Neuronal stem cell (in vitro differentiated cells): ENCODE data around the gene GPC1.

ENCODE experiments used
- DNase-seq: peaks from one replicate; pipeline ENCODE4 v3.0.0-alpha.2; 2013; ENCODE audit warnings: low spot score
- H2AFZ ChIP-seq: one replicate; pipeline ENCODE4 v1.6.1; 2013; ENCODE audit warnings: mild to moderate bottlenecking, low read length, inconsistent platforms
- H2AK5ac ChIP-seq: 2 replicates; pipeline ENCODE4 v1.6.1; 2013; ENCODE audit warnings: low read depth, mild to moderate bottlenecking, inconsistent platforms, low read length, moderate library complexity, mixed read lengths
- H2BK120ac ChIP-seq: 2 replicates; pipeline ENCODE4 v1.6.1; 2013; ENCODE audit warnings: low read depth, mild to moderate bottlenecking, inconsistent platforms, low read length, moderate library complexity, mixed read lengths
- H2BK12ac ChIP-seq: one replicate; pipeline ENCODE4 v1.6.1; 2013; ENCODE audit warnings: low read length, inconsistent platforms
- H2BK15ac ChIP-seq: 2 replicates; pipeline ENCODE4 v1.6.1; 2013; ENCODE audit warnings: mild to moderate bottlenecking, low read length, inconsistent platforms, mixed read lengths
- H2BK5ac ChIP-seq: one replicate; pipeline ENCODE4 v1.6.1; 2013; ENCODE audit warnings: inconsistent platforms, mild to moderate bottlenecking, low read length, moderate library complexity
- H3K14ac ChIP-seq: one replicate; pipeline ENCODE4 v1.6.1; 2013; ENCODE audit warnings: low read length, inconsistent platforms
- H3K18ac ChIP-seq: 2 replicates; pipeline ENCODE4 v1.6.1; 2013; ENCODE audit warnings: low read length, inconsistent platforms
- H3K23ac ChIP-seq: 2 replicates; pipeline ENCODE4 v1.6.1; 2013; ENCODE audit warnings: low read depth, mild to moderate bottlenecking, mixed read lengths, low read length, inconsistent platforms; ENCODE audit not compliant: poor library complexity
- H3K27ac ChIP-seq: replicated peaks from 3 replicates; pipeline ENCODE4 v1.5.1; 2013; ENCODE audit warnings: low read length, inconsistent platforms
- H3K27me3 ChIP-seq, 3 experiments: 2 replicates each; pipeline ENCODE4 v1.6.1; 2013; ENCODE audit warnings: low read length in 3 of 3, mild to moderate bottlenecking in 2 of 3, inconsistent platforms in 1 of 3, low read depth in 1 of 3, mixed read lengths in 1 of 3, moderate library complexity in 1 of 3; ENCODE audit not compliant: control insufficient read depth in 3 of 3, insufficient read depth in 3 of 3
- H3K36me3 ChIP-seq, 2 donors: replicated peaks in 1 of 2; 2 replicates each; pipeline ENCODE4 v1.6.1; 2013; ENCODE audit warnings: low read length in 2 of 2; ENCODE audit not compliant: control insufficient read depth in 2 of 2, insufficient read depth in 2 of 2
- H3K4ac ChIP-seq: 2 replicates; pipeline ENCODE4 v1.6.1; 2013; ENCODE audit warnings: inconsistent platforms, mild to moderate bottlenecking, low read length, moderate library complexity
- H3K4me1 ChIP-seq, 2 donors: 1 replicate in 1 of 2; 2 replicates in 1 of 2; pipeline ENCODE4 v1.6.1; 2013; ENCODE audit warnings: low read length in 2 of 2, low read depth in 1 of 2; ENCODE audit not compliant: control insufficient read depth in 2 of 2, insufficient read depth in 1 of 2
- H3K4me2 ChIP-seq: one replicate; pipeline ENCODE4 v1.6.1; 2013; ENCODE audit warnings: mild to moderate bottlenecking, low read length, inconsistent platforms; ENCODE audit not compliant: insufficient read depth, poor library complexity, severe bottlenecking
- H3K4me3 ChIP-seq, 2 donors: 2 replicates each; pipeline ENCODE4 v1.5.1; 2013; ENCODE audit warnings: low read length in 2 of 2, mild to moderate bottlenecking in 2 of 2, inconsistent platforms in 1 of 2, moderate library complexity in 1 of 2
- H3K79me1 ChIP-seq: one replicate; pipeline ENCODE4 v1.6.1; 2013; ENCODE audit warnings: low read depth, mild to moderate bottlenecking, inconsistent platforms, low read length, moderate library complexity
- H3K9ac ChIP-seq: one replicate; pipeline ENCODE4 v1.6.1; 2013; ENCODE audit warnings: mild to moderate bottlenecking, low read depth, low read length, inconsistent platforms; ENCODE audit not compliant: poor library complexity
- H3K9me3 ChIP-seq, 2 donors: replicated peaks in 1 of 2; 2 replicates each; pipeline versions ENCODE3 to v1.6.1; 2013; ENCODE audit warnings: low read length in 2 of 2, mild to moderate bottlenecking in 2 of 2, inconsistent platforms in 1 of 2, low read depth in 1 of 2, mixed read lengths in 1 of 2, moderate library complexity in 1 of 2; ENCODE audit not compliant: control insufficient read depth in 2 of 2, insufficient read depth in 1 of 2
- H4K8ac ChIP-seq: one replicate; pipeline ENCODE4 v1.6.1; 2013; ENCODE audit warnings: low read depth, mild to moderate bottlenecking, inconsistent platforms, low read length, moderate library complexity
- H4K91ac ChIP-seq: one replicate; pipeline ENCODE4 v1.6.1; 2013; ENCODE audit warnings: low read length, low read depth, mild to moderate bottlenecking, inconsistent platforms; ENCODE audit not compliant: poor library complexity
- WGBS, 2 donors: extraction: QIAGEN DNeasy Blood & Tissue Kit; methylation state at CpG; one replicate each; pipeline ENCODE4 v1.1.7; 2013; ENCODE audit warnings: missing lambda C conversion rate in 2 of 2, mixed read lengths in 1 of 2; ENCODE audit not compliant: insufficient read length in 2 of 2, insufficient replicate concordance in 1 of 2; ENCODE audit errors: extremely low coverage in 2 of 2; 5-methylcytosine and 5-hydroxymethylcytosine counted together

Gene GPC1

GRCh38 chr2:240390091-240391073 lies 45.1 kb upstream of the GPC1 start:
- Histone ChIP-seq H3K9ac (no peak overlapping the region), H3K14ac (peak overlapping the region; percentile 82), H3K79me1 (no peaks in the 10 kb centered on the region), H2BK12ac (peak overlapping the region; percentile 73), H3K4ac (no peak overlapping the region), H2BK120ac (peak overlapping the region; percentile 18), H2AK5ac (peak overlapping the region; percentile 91), H3K23ac (no peak overlapping the region), H4K8ac (peak overlapping the region; percentile 65), H2AFZ (peak overlapping the region; percentile 26), H3K4me1 (peaks cover 0 to 2% of the 10 kb centered on the region in 2 donors), H3K4me2 (no peak overlapping the region), H3K27me3 (no peaks in the 10 kb centered on the region), H2BK15ac (peak overlapping the region; percentile 77), H3K27ac (no peak overlapping the region), H2BK5ac (no peak overlapping the region), H3K36me3 (no peaks in the 10 kb centered on the region), H3K4me3 (no peak overlapping the region), H3K18ac (peak overlapping the region; percentile 87), H3K9me3 (no peaks in the 10 kb centered on the region), H4K91ac (no peak overlapping the region)
- no peak for DNase-seq
- whole genome bisulfite sequencing, 2 donors = no CpG with 5 or more reads among the region's 28 CpGs

GRCh38 chr2:240391111-240392051 lies 44.1 kb upstream of the GPC1 start:
- Histone ChIP-seq H3K14ac (peak overlapping the region; percentile 94), H3K4me2 (no peak overlapping the region), H3K9ac (no peak overlapping the region), H3K4ac (no peak overlapping the region), H3K18ac (peak overlapping the region; percentile 87), H3K4me3 (no peak overlapping the region), H4K8ac (peak overlapping the region; percentile 65), H3K36me3 (no peaks in the 10 kb centered on the region), H3K9me3 (no peaks in the 10 kb centered on the region), H2BK15ac (peak overlapping the region; percentile 67), H2AFZ (no peak overlapping the region), H3K79me1 (no peaks in the 10 kb centered on the region), H2BK120ac (peak overlapping the region; percentile 18), H4K91ac (no peak overlapping the region), H2BK5ac (peak overlapping the region; percentile 78), H2AK5ac (peak overlapping the region; percentile 94), H3K4me1 (peaks cover 0 to 2% of the 10 kb centered on the region in 2 donors), H3K27me3 (no peaks in the 10 kb centered on the region), H3K23ac (peak overlapping the region; percentile 93), H3K27ac (no peak overlapping the region), H2BK12ac (peak overlapping the region; percentile 90)
- no peak for DNase-seq
- WGBS, 2 donors = no CpG with 5 or more reads among the region's 25 CpGs

- Histone ChIP-seq H2AK5ac (peak overlapping the region; percentile 94), H3K4me1 (peaks cover 0 to 2% of the 10 kb centered on the region in 2 donors), H3K4me2 (no peak overlapping the region), H3K4ac (peak overlapping the region; percentile 17), H3K36me3 (no peaks in the 10 kb centered on the region), H3K23ac (peak overlapping the region; percentile 93), H2BK15ac (peak overlapping the region; percentile 99), H3K9ac (peak overlapping the region; percentile 79), H2BK12ac (peak overlapping the region; percentile 90), H3K4me3 (no peak overlapping the region), H2AFZ (peak overlapping the region; percentile 69), H3K18ac (peak overlapping the region; percentile 87), H4K8ac (peak overlapping the region; percentile 48), H3K79me1 (no peaks in the 10 kb centered on the region), H3K9me3 (no peaks in the 10 kb centered on the region), H2BK5ac (peak overlapping the region; percentile 78), H3K14ac (peak overlapping the region; percentile 94), H4K91ac (no peak overlapping the region), H3K27me3 (no peaks in the 10 kb centered on the region), H2BK120ac (no peak overlapping the region), H3K27ac (no peak overlapping the region)
- WGBS, 2 donors = no CpG with 5 or more reads among the region's 31 CpGs
- DNase-seq = no peak
Measured at GRCh38 chr2:240392084-240392947, 43.1 kb upstream of the GPC1 start.
